Fibroblast of skin of right biceps (primary cell): Measurements from ENCODE around the gene DDX46.
A peak's percentile ranks its signal among the peaks of the same experiment; 100 is the strongest.
"Not testable (repeated sequence)": the region's sequence is repeated elsewhere in the genome, so short reads cannot be mapped to it uniquely, and the experiment has no call there.

Experiments
- DNase-seq: peaks from one replicate; pipeline ENCODE4 v3.0.0-alpha.2; 2013

The DDX46 gene

GRCh38 chr5:134758504-134759341, at the start of gene DDX46:
DDX46 (plus strand) TSS chr5:134758779; CDS start chr5:134758939, 160 bp downstream.
- peak; percentile 92 for DNase-seq

DNA sequence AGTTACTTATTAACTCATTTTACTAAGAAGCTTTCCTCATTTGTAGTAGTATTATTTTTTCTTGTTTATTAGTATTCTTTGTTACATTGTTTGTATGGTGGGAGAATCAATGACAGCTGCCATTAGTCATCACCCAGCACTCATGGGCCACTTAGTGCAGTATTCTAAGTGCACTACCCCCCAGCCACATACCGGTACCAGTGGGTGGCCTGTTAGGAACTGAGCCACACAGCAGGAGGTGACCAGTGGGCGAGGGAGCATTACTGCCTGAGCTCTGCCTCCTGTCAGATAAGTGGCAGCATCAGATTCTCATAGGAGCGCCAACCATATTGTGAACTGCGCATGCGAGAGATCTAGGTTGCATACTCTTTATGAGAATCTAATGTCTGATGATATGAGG, 44.5 kb upstream of the DDX46 start:
- peak; percentile 2 for DNase-seq

GRCh38 chr5:134714541-134714940, 44.0 kb upstream of the DDX46 start:
- no peak for DNase-seq

DNA sequence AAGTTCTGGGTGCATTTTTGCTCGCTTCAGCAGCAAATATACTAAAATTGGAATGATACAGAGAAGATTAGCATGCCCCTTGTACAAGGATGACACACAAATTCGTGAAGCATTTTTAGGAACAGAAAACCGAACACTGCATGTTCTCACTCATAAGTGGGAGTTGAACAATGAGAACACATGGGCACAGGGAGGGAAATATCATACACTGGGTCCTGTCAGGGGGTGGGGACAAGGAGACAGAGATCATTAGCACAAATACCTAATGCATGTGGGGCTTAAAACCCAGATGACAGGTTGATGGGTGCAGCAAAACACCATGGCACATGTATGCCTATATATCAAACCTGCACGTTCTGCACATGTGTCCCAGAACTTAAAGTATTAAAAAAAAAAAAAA, 43.1 kb upstream of the DDX46 start:
- DNase-seq: not testable (repeated sequence)

- DNase-seq: no peak
These were observed 33.7 kb upstream of the DDX46 start for GRCh38 chr5:134724872-134725271.

- DNase-seq: no peak
These were observed 25.8 kb upstream of the DDX46 start for GRCh38 chr5:134732819-134733218.

- DNase-seq: no peak
These were observed 23.3 kb upstream of the DDX46 start for GRCh38 chr5:134735243-134735642.

DNA sequence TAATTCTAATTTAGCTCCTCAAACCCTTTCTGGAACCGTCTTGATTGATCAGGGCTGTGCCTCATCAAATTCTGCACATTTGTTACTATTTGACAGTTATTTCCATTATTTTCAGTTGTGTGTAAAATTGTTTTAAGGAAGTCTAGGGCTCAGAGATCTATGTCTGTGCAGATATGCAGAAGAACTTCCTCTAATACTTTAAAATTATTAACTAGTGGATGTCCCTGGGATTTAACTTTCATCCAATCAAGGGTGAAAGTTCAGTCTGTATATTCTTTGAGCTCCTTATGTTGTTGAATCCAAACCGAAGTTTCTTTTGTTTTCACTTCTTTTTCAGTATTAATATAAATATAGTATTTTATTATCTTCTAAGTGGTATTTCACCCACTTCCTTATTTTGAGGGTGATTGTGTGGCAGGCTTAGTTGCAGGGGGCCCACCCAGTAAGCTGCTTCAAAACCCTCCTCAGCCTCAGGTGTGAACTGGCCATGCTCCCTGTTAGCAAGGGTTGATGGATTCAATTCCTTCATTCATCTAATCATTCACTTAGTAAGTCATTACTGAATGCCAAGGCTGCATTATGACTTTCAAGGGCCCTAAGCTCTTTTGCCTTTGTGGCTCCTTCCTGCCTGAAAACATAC, 22.3 kb upstream of the DDX46 start:
- DNase-seq: no peak

- DNase-seq: peak; percentile 98
These were observed 20.2 kb upstream of the DDX46 start, which contains the start of gene CAMLG for GRCh38 chr5:134738133-134738962. CAMLG (plus strand) TSS chr5:134738548; CDS start chr5:134738621, 73 bp downstream.

GRCh38 chr5:134738963-134739661, 19.5 kb upstream of the DDX46 start:
- peak; percentile 40 for DNase-seq

DNA sequence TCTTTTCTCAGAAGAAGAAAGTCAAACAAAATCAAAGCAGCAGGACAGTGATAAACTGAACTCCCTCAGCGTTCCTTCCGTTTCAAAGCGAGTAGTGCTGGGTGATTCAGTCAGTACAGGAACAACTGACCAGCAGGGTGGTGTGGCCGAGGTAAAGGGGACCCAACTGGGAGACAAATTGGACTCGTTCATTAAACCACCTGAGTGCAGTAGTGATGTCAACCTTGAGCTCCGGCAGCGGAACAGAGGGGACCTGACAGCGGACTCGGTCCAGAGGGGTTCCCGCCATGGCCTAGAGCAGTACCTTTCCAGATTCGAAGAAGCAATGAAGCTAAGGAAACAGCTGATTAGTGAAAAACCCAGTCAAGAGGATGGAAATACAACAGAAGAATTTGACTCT, 17.5 kb upstream of the DDX46 start:
- DNase-seq: no peak

DNA sequence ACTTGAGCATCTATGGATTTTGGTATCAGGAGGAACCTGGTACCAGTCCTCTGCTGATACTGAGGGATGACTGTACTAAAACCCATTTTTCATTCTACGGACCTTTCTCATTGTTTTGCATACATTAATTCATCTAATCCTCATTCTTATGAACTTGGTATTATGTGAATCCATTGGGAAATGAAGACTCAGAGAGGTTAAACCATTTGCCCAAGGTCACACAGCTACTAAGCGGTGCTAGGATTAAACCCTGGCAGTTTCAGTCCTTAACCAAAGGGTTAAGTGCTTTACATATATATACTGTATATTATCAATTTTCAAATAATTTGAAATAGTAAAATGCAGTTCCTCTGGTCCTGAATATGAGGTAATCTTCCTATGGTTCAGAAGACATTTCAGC, 16.4 kb upstream of the DDX46 start:
- no peak for DNase-seq

DNA sequence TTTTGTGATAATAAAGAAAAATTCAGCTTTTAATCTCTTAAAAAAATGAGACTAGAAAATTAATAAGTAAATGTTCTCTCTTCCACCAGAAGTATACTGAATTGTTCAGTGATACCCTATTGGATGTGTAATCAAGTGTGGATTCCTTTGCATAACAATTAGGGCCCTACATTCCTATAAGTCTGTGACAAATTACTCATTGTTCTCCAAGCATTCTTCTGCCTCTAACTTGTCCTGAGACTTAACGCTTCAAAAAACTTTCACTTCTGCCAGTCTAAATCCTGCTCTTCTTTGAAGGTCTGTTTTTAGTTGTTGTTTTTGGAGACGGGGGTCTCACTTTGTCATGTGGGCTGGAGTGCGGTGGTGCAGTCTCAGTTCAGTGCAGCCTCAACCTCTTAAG, 9.2 kb upstream of the DDX46 start:
- no peak for DNase-seq

DNA sequence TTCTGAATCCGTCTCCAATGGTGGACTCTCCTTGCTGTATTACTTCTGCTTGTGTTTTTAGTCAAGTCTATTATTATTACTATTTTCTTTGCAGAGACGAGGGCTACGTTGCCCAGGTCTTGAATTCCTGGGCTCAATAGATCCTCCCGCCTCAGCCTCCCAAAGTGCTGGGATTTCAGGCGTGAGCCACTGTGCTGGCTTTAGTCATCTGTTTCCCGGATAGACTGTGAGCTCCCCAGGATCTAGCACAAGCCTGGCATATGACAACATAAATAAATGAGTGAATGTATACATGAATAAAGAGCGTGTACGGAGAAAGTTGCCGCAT, 439 bp upstream of the DDX46 start:
- DNase-seq: no peak

DNA sequence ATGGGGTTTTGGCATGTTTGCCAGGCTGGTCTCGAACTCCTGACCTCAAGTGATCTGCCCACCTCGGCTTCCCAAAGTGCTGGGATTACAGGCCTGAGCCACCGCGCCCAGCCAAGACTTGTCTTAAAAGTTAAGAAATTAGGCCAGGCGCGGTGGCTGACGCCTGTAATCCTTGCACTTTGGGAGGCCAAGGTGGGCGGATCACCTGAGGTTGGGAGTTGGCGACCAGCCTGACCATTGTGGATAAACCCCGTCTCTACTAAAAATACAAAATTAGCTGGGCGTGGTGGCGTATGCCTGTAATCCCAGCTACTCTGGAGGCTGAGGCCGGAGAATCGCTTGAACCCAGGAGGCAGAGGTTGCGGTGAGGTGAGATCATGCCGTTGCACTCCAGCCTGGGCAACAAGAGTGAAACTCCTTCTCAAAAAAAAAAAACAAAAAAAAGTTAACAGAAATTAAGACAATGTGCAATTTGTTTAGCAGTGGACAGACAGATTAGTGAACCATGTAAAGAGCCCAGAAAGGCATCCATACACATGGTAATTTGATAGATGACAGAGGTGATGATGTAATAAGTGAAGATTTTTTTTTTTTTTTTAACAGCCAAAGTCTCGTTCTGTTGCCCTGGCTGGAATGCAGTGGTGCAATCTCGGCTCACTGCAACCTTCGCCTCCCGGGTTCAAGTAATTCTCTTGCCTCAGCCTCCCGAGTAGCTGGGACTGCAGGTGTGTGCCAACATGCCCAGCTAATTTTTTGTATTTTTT, 9.1 kb downstream of the DDX46 start:
- DNase-seq: not testable (repeated sequence)

DNA sequence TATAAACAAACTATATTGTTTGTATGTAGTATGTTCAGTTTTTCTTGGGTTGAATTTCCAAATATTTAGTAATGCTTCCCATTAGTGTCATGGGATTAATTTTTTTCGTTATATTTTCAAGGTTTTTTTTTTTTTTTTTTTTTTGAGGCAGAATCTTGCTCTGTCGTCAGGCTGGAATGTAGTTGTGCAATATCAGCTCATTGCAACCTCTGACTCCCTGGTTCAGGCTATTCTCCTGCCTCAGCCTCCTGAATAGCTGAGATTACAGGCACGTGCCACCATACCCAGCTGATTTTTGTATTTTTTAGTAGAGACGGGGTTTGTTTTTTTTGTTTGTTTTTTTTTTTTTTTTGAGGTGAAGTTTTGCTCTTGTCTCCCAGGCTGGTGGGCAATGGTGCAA, 10.6 kb downstream of the DDX46 start:
- DNase-seq: peak; percentile 49

DNA sequence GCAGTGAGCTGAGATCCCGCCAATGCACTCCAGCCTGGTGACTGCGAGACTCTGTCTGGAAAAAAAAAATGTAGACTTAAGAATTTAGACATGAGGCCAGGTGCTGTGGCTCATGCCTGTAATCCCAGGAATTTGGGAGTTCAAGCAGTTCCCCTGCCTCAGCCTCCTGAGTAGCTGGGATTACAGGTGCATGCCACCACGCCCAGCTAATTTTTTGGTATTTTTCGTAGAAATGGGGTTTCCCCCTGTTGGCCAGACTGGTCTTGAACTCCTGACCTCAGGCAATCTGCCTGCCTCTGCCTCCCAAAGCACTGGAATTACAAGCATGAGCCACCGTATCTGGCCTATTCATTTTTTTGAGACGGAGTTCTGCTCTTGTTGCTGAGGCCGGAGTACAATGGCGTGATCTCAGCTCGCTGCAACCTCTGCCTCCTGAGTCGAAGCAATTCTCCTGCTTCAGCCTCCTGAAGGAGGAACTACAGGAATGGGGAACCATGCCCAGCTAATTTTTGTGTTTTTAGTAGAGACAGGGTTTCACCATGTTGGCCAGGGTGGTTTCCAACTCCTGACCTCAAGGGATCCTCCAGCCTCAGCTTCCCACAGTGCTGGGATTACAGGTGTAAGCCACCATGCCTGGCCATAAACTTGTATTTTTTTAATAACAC, 14.0 kb downstream of the DDX46 start:
- DNase-seq: no peak

DNA sequence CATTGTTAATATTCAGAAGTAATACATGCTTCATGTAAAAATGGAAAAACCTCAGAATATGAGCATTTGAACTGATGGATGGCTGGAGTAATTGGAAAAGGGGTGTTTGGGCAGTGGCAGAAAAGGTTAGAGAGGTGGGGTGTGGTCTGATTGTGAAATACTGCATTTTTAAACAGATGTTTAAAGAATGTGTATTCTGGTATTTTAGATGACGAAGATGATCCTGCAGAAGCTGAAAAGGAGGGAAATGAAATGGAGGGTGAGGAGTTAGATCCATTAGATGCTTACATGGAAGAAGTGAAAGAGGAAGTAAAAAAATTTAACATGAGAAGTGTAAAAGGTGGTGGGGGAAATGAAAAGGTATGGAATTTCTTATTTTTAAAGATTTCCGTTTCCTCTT, 18.8 kb downstream of the DDX46 start:
- no peak for DNase-seq

- no peak for DNase-seq
These were observed 25.8 kb downstream of the DDX46 start for GRCh38 chr5:134784241-134784920.

DNA sequence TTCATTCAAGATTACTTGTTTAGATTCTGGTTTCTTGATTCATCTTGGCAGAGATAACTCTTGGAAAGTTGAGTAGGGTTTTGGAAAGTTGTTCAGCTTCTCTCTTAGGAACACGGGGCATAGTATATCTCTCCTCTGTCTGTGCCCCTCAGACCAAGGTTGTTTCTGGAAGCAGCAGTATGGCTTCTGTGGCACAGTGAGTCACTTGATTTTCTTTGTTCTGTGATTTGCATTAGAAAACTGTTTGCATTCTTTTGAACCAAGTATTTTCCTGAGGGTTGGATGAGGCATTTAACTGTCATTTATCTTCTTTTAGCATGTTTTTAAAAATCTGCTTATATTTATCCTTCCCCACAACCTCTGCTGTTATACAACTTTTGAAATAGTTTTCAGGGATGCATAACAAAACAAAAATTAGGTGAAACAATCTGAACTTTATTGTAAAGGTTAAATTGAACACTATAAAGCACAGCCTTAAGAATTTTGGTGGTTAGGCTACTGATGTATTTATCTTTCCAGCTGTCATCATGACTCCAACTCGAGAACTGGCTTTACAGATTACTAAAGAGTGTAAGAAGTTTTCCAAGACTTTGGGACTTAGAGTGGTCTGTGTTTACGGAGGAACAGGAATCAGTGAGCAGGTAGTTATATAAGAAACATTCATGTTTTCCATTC, 26.5 kb downstream of the DDX46 start:
- DNase-seq: peak; percentile 16
